SK-N-SH (cell line): ENCODE results near the gene METTL25B. TPM values are rescaled to one million over a fixed set of nuclear protein-coding genes. Genes with fewer than 3 reads are reported as not detected.
A peak's percentile ranks its signal among the peaks of the same experiment; 100 is the strongest.

Experiments
- CHD2 ChIP-seq: fragments of 150-350 bp; IDR thresholded peaks from 2 replicates; pipeline ENCODE4 v1.6.1; 2018; ENCODE audit warnings: low read length; ENCODE audit not compliant: partially characterized antibody
- ELF1 ChIP-seq: IDR thresholded peaks from 2 replicates; pipeline ENCODE4 v1.4.0; 2012
- EP300 ChIP-seq, 2 experiments: IDR thresholded peaks; 2 replicates each; pipeline versions ENCODE4 v1.4.0 to v1.6.1; 2012; ENCODE audit warnings: borderline replicate concordance in 1 of 2, low read depth in 1 of 2, low read length in 1 of 2
- EZH2phosphoT487 ChIP-seq: fragments of 200-600 bp; sonication (generic); IDR thresholded peaks from 2 replicates; pipeline ENCODE4 v1.6.1; 2017; ENCODE audit warnings: low read depth, mixed run types, mild to moderate bottlenecking, antibody characterized with exemption, moderate library complexity, borderline replicate concordance
- GABPA ChIP-seq: IDR thresholded peaks from 2 replicates; pipeline ENCODE4 v1.4.0; 2012; ENCODE audit warnings: low read depth, mild to moderate bottlenecking
- MAX ChIP-seq: IDR thresholded peaks from 2 replicates; pipeline ENCODE4 v1.4.0; 2012; ENCODE audit warnings: low read depth
- MEF2A ChIP-seq: IDR thresholded peaks from 2 replicates; pipeline ENCODE4 v1.4.0; 2012; ENCODE audit warnings: low read depth, borderline replicate concordance
- NFIC ChIP-seq: IDR thresholded peaks from 2 replicates; pipeline ENCODE4 v1.4.0; 2012; ENCODE audit warnings: borderline replicate concordance
- PBX3 ChIP-seq: IDR thresholded peaks from 2 replicates; pipeline ENCODE4; 2012
- RAD21 ChIP-seq: IDR thresholded peaks from 2 replicates; pipeline ENCODE4 v1.6.1; 2012; ENCODE audit warnings: mild to moderate bottlenecking, low read length
- REST ChIP-seq: IDR thresholded peaks from 2 replicates; pipeline ENCODE4 v1.6.1; 2012; ENCODE audit warnings: mild to moderate bottlenecking, low read depth, low read length, moderate library complexity
- RFX5 ChIP-seq: IDR thresholded peaks from 2 replicates; pipeline ENCODE4 v1.6.1; 2012; ENCODE audit warnings: mild to moderate bottlenecking, improper control_type of control experiment, low read length
- RXRA ChIP-seq: IDR thresholded peaks from 2 replicates; pipeline ENCODE4 v1.4.0; 2012; ENCODE audit warnings: low read depth, mild to moderate bottlenecking, borderline replicate concordance
- SMC3 ChIP-seq: IDR thresholded peaks from 2 replicates; pipeline ENCODE4 v1.6.1; 2012; ENCODE audit warnings: low read depth, low read length, improper control_type of control experiment
- TEAD4 ChIP-seq: IDR thresholded peaks from 2 replicates; pipeline ENCODE4 v1.4.0; 2012; ENCODE audit warnings: mild to moderate bottlenecking, borderline replicate concordance; ENCODE audit not compliant: insufficient read depth
- YY1 ChIP-seq: IDR thresholded peaks from 2 replicates; pipeline ENCODE4 v1.4.0; 2012; ENCODE audit warnings: low read depth, mild to moderate bottlenecking
- polyA plus RNA-seq, 3 experiments: library from polyadenylated mRNA; depleted of rRNA; stranded (reverse); fragments of >200 nt; gene quantifications; 2 replicates each; pipeline ENCODE4 v1.2.3, GENCODE V29; 2012

METTL25B gene
- polyA plus RNA-seq, 1 of the 3 experiments (the other 2 are of a cell fraction) = 20.1 TPM

- TF ChIP-seq MAX = peak; percentile 95
- no peak for TF ChIP-seq RFX5
- no peak for TF ChIP-seq SMC3
- peak; percentile 32 for TF ChIP-seq GABPA
- TF ChIP-seq ELF1 = peak; percentile 56; the same call in 1 of the 2 replicates
- TF ChIP-seq PBX3 = peak; percentile 50; the same call in 1 of the 2 replicates
- TF ChIP-seq NFIC = no peak
- peak; percentile 80 for TF ChIP-seq CHD2
- peak; percentile 82 for TF ChIP-seq YY1
- TF ChIP-seq EZH2phosphoT487 = no peak
- TF ChIP-seq RAD21 = no peak
- peak in 1 of 2 experiments; percentile 39; a peak in 1 of 4 replicates for TF ChIP-seq EP300 (IDR thresholded peaks at IDR 0.05; ENCODE audit: borderline replicate concordance in 1 of 2, low read depth in 1 of 2, low read length in 1 of 2)
- no peak for TF ChIP-seq TEAD4
- TF ChIP-seq REST = peak; percentile 44; the same call in 1 of the 2 replicates
- TF ChIP-seq MEF2A = no peak
- no peak; the same call in 1 of the 2 replicates for TF ChIP-seq RXRA
Observed at GRCh38 chr1:156751757-156752481, 23.6 kb downstream of the METTL25B start (continued).
